Neuronal stem cell (in vitro differentiated cells): ENCODE measurements around the gene CYP3A4.

ENCODE experiments used
- DNase-seq: peaks from one replicate; pipeline ENCODE4 v3.0.0-alpha.2; 2013; ENCODE audit warnings: low spot score
- H2AFZ ChIP-seq: one replicate; pipeline ENCODE4 v1.6.1; 2013; ENCODE audit warnings: mild to moderate bottlenecking, low read length, inconsistent platforms
- H2AK5ac ChIP-seq: 2 replicates; pipeline ENCODE4 v1.6.1; 2013; ENCODE audit warnings: low read depth, mild to moderate bottlenecking, inconsistent platforms, low read length, moderate library complexity, mixed read lengths
- H2BK120ac ChIP-seq: 2 replicates; pipeline ENCODE4 v1.6.1; 2013; ENCODE audit warnings: low read depth, mild to moderate bottlenecking, inconsistent platforms, low read length, moderate library complexity, mixed read lengths
- H2BK12ac ChIP-seq: one replicate; pipeline ENCODE4 v1.6.1; 2013; ENCODE audit warnings: low read length, inconsistent platforms
- H2BK15ac ChIP-seq: 2 replicates; pipeline ENCODE4 v1.6.1; 2013; ENCODE audit warnings: mild to moderate bottlenecking, low read length, inconsistent platforms, mixed read lengths
- H2BK5ac ChIP-seq: one replicate; pipeline ENCODE4 v1.6.1; 2013; ENCODE audit warnings: inconsistent platforms, mild to moderate bottlenecking, low read length, moderate library complexity
- H3K14ac ChIP-seq: one replicate; pipeline ENCODE4 v1.6.1; 2013; ENCODE audit warnings: low read length, inconsistent platforms
- H3K18ac ChIP-seq: 2 replicates; pipeline ENCODE4 v1.6.1; 2013; ENCODE audit warnings: low read length, inconsistent platforms
- H3K23ac ChIP-seq: 2 replicates; pipeline ENCODE4 v1.6.1; 2013; ENCODE audit warnings: low read depth, mild to moderate bottlenecking, mixed read lengths, low read length, inconsistent platforms; ENCODE audit not compliant: poor library complexity
- H3K27ac ChIP-seq: replicated peaks from 3 replicates; pipeline ENCODE4 v1.5.1; 2013; ENCODE audit warnings: low read length, inconsistent platforms
- H3K27me3 ChIP-seq, 3 experiments: 2 replicates each; pipeline ENCODE4 v1.6.1; 2013; ENCODE audit warnings: low read length in 3 of 3, mild to moderate bottlenecking in 2 of 3, inconsistent platforms in 1 of 3, low read depth in 1 of 3, mixed read lengths in 1 of 3, moderate library complexity in 1 of 3; ENCODE audit not compliant: control insufficient read depth in 3 of 3, insufficient read depth in 3 of 3
- H3K36me3 ChIP-seq, 2 donors: replicated peaks in 1 of 2; 2 replicates each; pipeline ENCODE4 v1.6.1; 2013; ENCODE audit warnings: low read length in 2 of 2; ENCODE audit not compliant: control insufficient read depth in 2 of 2, insufficient read depth in 2 of 2
- H3K4ac ChIP-seq: 2 replicates; pipeline ENCODE4 v1.6.1; 2013; ENCODE audit warnings: inconsistent platforms, mild to moderate bottlenecking, low read length, moderate library complexity
- H3K4me1 ChIP-seq, 2 donors: 1 replicate in 1 of 2; 2 replicates in 1 of 2; pipeline ENCODE4 v1.6.1; 2013; ENCODE audit warnings: low read length in 2 of 2, low read depth in 1 of 2; ENCODE audit not compliant: control insufficient read depth in 2 of 2, insufficient read depth in 1 of 2
- H3K4me2 ChIP-seq: one replicate; pipeline ENCODE4 v1.6.1; 2013; ENCODE audit warnings: mild to moderate bottlenecking, low read length, inconsistent platforms; ENCODE audit not compliant: insufficient read depth, poor library complexity, severe bottlenecking
- H3K4me3 ChIP-seq, 2 donors: 2 replicates each; pipeline ENCODE4 v1.5.1; 2013; ENCODE audit warnings: low read length in 2 of 2, mild to moderate bottlenecking in 2 of 2, inconsistent platforms in 1 of 2, moderate library complexity in 1 of 2
- H3K79me1 ChIP-seq: one replicate; pipeline ENCODE4 v1.6.1; 2013; ENCODE audit warnings: low read depth, mild to moderate bottlenecking, inconsistent platforms, low read length, moderate library complexity
- H3K9ac ChIP-seq: one replicate; pipeline ENCODE4 v1.6.1; 2013; ENCODE audit warnings: mild to moderate bottlenecking, low read depth, low read length, inconsistent platforms; ENCODE audit not compliant: poor library complexity
- H3K9me3 ChIP-seq, 2 donors: replicated peaks in 1 of 2; 2 replicates each; pipeline versions ENCODE3 to v1.6.1; 2013; ENCODE audit warnings: low read length in 2 of 2, mild to moderate bottlenecking in 2 of 2, inconsistent platforms in 1 of 2, low read depth in 1 of 2, mixed read lengths in 1 of 2, moderate library complexity in 1 of 2; ENCODE audit not compliant: control insufficient read depth in 2 of 2, insufficient read depth in 1 of 2
- H4K8ac ChIP-seq: one replicate; pipeline ENCODE4 v1.6.1; 2013; ENCODE audit warnings: low read depth, mild to moderate bottlenecking, inconsistent platforms, low read length, moderate library complexity
- H4K91ac ChIP-seq: one replicate; pipeline ENCODE4 v1.6.1; 2013; ENCODE audit warnings: low read length, low read depth, mild to moderate bottlenecking, inconsistent platforms; ENCODE audit not compliant: poor library complexity
- WGBS, 2 donors: extraction: QIAGEN DNeasy Blood & Tissue Kit; methylation state at CpG; one replicate each; pipeline ENCODE4 v1.1.7; 2013; ENCODE audit warnings: missing lambda C conversion rate in 2 of 2, mixed read lengths in 1 of 2; ENCODE audit not compliant: insufficient read length in 2 of 2, insufficient replicate concordance in 1 of 2; ENCODE audit errors: extremely low coverage in 2 of 2; 5-methylcytosine and 5-hydroxymethylcytosine counted together

The CYP3A4 gene

GRCh38 chr7:99734987-99735386 lies 49.0 kb downstream of the CYP3A4 start, which contains the start of gene CYP3A7:
TSS of gene CYP3A7 (minus strand) at chr7:99735196. CDS start at chr7:99735093, 103 bp downstream.
- Histone ChIP-seq H3K36me3 (no peaks in the 10 kb centered on the region), H3K27ac (no peak within 1 kb of the TSS), H3K4me1 (no peaks in the 10 kb centered on the region), H3K79me1 (no peaks in the 10 kb centered on the region), H2BK15ac (no peak within 1 kb of the TSS), H2BK120ac (no peak within 1 kb of the TSS), H4K8ac (no peak within 1 kb of the TSS), H3K27me3 (no peaks in the 10 kb centered on the region), H3K23ac (no peak within 1 kb of the TSS), H2BK5ac (no peak within 1 kb of the TSS), H2AK5ac (no peak within 1 kb of the TSS), H3K4me2 (no peak within 1 kb of the TSS), H3K9me3 (no peaks in the 10 kb centered on the region), H2BK12ac (no peak within 1 kb of the TSS), H3K18ac (no peak within 1 kb of the TSS), H4K91ac (no peak within 1 kb of the TSS), H2AFZ (no peak within 1 kb of the TSS), H3K4me3 (no peak within 1 kb of the TSS), H3K4ac (no peak within 1 kb of the TSS), H3K14ac (no peak within 1 kb of the TSS), H3K9ac (no peak within 1 kb of the TSS)
- no peak for DNase-seq
- WGBS, 2 donors, result no CpG with 5 or more reads among the region's 5 CpGs

DNA sequence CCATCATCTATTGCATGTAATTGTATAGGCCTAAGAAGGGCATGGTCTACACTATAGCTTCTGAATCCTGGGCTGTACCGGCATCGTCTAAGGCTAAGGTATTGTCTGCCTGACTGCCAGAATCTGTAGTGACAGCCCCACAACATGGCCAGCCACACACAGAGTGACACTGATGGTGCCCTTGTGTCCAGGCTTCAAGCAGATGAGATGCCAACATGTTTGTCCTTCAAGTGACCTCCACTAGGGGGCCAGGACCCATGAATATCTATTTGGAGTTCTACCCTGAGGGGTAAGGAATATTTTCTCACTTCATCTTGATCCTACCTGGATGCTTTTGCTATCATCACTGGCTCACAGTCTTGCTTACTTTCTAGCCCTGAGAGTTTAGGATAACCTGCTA lies 50.5 kb downstream of the CYP3A4 start:
- Histone ChIP-seq H3K9ac (no peak overlapping the region), H3K27me3 (no peaks in the 10 kb centered on the region), H3K4me2 (no peak overlapping the region), H3K23ac (no peak overlapping the region), H2BK5ac (no peak overlapping the region), H3K4ac (no peak overlapping the region), H3K14ac (no peak overlapping the region), H2AFZ (no peak overlapping the region), H3K79me1 (no peaks in the 10 kb centered on the region), H3K9me3 (no peaks in the 10 kb centered on the region), H2BK12ac (no peak overlapping the region), H4K91ac (no peak overlapping the region), H2BK120ac (no peak overlapping the region), H2AK5ac (no peak overlapping the region), H3K36me3 (no peaks in the 10 kb centered on the region), H3K4me1 (no peaks in the 10 kb centered on the region), H3K4me3 (no peak overlapping the region), H4K8ac (no peak overlapping the region), H3K27ac (no peak overlapping the region), H2BK15ac (no peak overlapping the region), H3K18ac (no peak overlapping the region)
- WGBS, 2 donors, result no CpG with 5 or more reads among the region's 2 CpGs
- DNase-seq, result no peak

DNA sequence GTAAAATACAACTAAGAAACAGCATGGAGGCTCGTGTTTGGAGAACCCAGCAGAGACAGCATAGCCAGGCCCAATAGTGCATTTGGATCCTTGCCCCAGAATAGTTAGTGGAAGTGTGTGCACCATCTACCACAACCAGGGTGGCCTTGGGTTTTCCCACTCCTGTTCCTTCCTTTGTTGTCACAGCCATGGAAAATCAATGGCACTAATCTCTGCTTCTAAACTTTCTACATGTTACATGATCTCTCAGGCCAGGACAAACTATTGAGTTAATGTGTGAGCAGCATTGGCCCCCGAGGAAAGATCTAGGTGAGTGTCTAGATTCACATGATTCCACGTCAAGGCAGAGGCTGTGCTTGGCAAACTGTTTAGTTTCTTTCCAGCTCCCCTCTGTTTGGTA lies 51.0 kb downstream of the CYP3A4 start:
- Histone ChIP-seq H2AK5ac (no peak overlapping the region), H3K18ac (no peak overlapping the region), H3K27me3 (no peaks in the 10 kb centered on the region), H3K79me1 (no peaks in the 10 kb centered on the region), H3K36me3 (no peaks in the 10 kb centered on the region), H4K91ac (no peak overlapping the region), H2BK12ac (no peak overlapping the region), H3K14ac (no peak overlapping the region), H2AFZ (no peak overlapping the region), H2BK120ac (no peak overlapping the region), H2BK5ac (no peak overlapping the region), H3K4ac (no peak overlapping the region), H3K4me3 (no peak overlapping the region), H3K4me2 (no peak overlapping the region), H3K23ac (no peak overlapping the region), H3K27ac (no peak overlapping the region), H4K8ac (no peak overlapping the region), H2BK15ac (no peak overlapping the region), H3K4me1 (no peaks in the 10 kb centered on the region), H3K9ac (no peak overlapping the region), H3K9me3 (no peaks in the 10 kb centered on the region)
- no peak for DNase-seq
- WGBS, 2 donors, result no CpG with 5 or more reads among the region's 3 CpGs

GRCh38 chr7:99731638-99732374 lies 52.2 kb downstream of the CYP3A4 start:
- no peak overlapping the region for H3K4ac ChIP-seq
- H2BK12ac ChIP-seq, result no peak overlapping the region
- H3K9me3 ChIP-seq, result no peaks in the 10 kb centered on the region
- H2BK120ac ChIP-seq, result no peak overlapping the region
- H3K36me3 ChIP-seq, result no peaks in the 10 kb centered on the region
- H4K91ac ChIP-seq, result no peak overlapping the region
- H3K23ac ChIP-seq, result no peak overlapping the region
- whole genome bisulfite sequencing, 2 donors, result no CpG with 5 or more reads among the region's 4 CpGs
- H3K4me3 ChIP-seq, result no peak overlapping the region
- H4K8ac ChIP-seq, result no peak overlapping the region
- no peak overlapping the region for H2BK15ac ChIP-seq
- H3K14ac ChIP-seq, result no peak overlapping the region
- no peak overlapping the region for H3K18ac ChIP-seq
- H3K79me1 ChIP-seq, result no peaks in the 10 kb centered on the region
- H2AFZ ChIP-seq, result no peak overlapping the region
- no peaks in the 10 kb centered on the region for H3K27me3 ChIP-seq
- H3K27ac ChIP-seq, result no peak overlapping the region
- H3K4me2 ChIP-seq, result no peak overlapping the region
- no peak overlapping the region for H2BK5ac ChIP-seq
- DNase-seq, result no peak
- H3K4me1 ChIP-seq, result no peaks in the 10 kb centered on the region
- no peak overlapping the region for H3K9ac ChIP-seq
- H2AK5ac ChIP-seq, result no peak overlapping the region
